Subcutaneous adipose tissue (tissue), 4 donors: ENCODE data around the gene GPN1. TPM values are rescaled to one million over a fixed set of nuclear protein-coding genes. Genes with fewer than 3 reads are reported as not detected.

Source experiments
- small RNA-seq: library from RNA; depleted of rRNA; stranded (forward); fragments of <200 nt; gene quantifications from one replicate; pipeline ENCODE3, GENCODE V24; 2016
- total RNA-seq, 4 donors: library from RNA; depleted of rRNA; stranded (reverse); fragments of >200 nt; gene quantifications; one replicate each; pipeline ENCODE4 v1.1.0, GENCODE V29; 2016
- TF ChIP-seq, protein P1 (sequence below): fragments of 450-650 bp; IDR thresholded peaks from one replicate; pipeline ENCODE4 v1.5.1; 2016; ENCODE audit warnings: low read depth, mild to moderate bottlenecking, control low read depth, antibody characterized with exemption, moderate library complexity

Gene GPN1
- total RNA-seq, 4 donors from 2014 or later: 19.6 to 32.3 (median 27.6) TPM

DNA sequence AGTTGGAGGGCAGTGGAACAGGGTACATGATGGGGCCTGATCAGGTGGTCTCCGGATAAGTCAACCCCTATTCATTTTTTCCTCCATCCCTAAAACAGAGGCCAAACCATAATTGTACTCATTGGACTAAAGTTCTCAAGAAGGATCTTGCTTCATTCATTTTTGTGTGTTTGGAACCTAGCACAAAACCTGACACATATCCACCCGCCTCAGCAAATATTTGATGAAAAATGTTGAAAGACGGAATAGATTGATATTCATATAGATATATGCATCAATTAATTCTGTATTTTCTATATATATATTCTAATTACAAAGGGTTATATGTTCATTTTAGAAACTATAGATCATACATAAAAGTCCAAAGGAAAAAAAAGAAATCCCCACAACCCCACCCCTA is 56.7 kb downstream of the GPN1 start:
- TF ChIP-seq, protein P1, sequence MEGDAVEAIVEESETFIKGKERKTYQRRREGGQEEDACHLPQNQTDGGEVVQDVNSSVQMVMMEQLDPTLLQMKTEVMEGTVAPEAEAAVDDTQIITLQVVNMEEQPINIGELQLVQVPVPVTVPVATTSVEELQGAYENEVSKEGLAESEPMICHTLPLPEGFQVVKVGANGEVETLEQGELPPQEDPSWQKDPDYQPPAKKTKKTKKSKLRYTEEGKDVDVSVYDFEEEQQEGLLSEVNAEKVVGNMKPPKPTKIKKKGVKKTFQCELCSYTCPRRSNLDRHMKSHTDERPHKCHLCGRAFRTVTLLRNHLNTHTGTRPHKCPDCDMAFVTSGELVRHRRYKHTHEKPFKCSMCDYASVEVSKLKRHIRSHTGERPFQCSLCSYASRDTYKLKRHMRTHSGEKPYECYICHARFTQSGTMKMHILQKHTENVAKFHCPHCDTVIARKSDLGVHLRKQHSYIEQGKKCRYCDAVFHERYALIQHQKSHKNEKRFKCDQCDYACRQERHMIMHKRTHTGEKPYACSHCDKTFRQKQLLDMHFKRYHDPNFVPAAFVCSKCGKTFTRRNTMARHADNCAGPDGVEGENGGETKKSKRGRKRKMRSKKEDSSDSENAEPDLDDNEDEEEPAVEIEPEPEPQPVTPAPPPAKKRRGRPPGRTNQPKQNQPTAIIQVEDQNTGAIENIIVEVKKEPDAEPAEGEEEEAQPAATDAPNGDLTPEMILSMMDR: no peak

DNA sequence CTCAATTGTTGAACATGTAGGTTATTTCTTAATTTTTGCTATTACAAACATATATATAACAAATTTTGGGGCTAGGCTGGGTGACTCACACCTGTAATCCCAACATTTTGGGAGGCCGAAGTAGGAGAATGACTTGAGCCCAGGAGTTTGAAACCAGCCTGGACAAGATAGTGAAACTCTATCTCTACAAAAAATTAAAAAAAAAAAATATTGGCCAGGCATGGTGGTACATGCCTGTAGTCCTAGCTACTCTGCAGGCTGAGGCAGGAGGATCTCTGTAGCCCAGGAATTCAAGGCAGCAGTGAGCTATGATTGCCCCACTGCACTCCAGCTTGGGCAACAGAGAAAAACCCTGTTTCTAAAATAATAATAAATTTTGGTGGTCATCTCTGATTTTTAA is 58.4 kb downstream of the GPN1 start:
- TF ChIP-seq, protein P1: no peak

DNA sequence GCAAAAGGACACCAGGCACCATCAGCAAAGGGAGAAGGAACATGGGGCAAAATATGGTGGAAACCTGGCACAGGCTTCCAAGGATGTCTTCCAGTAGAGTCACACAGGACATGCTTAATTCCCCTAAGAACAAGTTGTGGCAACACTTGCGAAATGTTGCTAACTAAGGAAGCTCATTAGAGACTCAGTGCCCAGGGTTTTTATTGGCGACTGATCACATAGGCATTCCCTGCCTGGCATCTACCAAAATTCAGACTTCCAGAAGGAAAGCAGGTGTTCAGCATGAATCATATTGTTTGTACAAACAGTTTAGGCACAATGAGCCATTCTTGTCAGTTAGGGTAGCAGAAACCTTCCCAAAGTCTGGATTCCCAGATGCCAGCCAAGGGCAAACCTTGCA is 60.6 kb downstream of the GPN1 start:
- TF ChIP-seq, protein P1: no peak

DNA sequence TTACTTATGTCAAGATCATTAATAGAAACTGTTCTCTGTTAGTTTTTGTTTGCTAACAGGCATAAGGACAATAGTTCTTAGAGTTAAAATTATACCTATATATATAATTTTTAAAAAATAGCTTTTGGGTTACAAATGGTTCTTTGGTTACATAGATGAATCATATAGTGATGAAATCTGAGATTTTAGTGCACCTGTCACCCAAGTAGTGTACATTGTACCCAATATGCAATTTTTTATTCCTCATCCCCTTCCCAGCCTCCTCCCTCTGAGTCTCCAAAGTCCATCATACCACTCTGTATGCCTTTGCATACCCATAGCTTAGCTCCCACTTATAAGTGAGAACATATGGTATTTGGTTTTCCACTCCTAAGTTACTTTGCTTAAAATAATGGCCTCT is 61.2 kb downstream of the GPN1 start:
- TF ChIP-seq, protein P1: no peak

DNA sequence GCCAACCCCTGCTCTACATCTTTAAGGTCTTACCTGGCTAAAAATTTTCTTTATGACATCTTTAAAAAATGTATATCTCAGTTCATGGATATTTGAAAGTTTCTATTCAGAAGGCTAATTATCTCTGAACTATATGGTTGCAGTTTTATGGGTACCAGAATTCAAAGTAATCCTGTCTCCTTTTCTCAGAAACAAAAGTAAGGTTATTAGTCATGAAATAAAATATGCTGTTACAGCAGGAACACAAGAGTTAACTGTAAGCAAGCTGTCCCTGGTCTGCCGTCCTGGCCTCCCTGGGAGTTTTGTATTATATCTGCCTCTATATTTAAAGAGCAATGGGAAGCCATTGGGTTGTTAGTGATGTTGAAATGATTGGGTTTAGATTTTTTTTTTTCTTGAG is 68.8 kb downstream of the GPN1 start:
- TF ChIP-seq, protein P1: no peak

Small RNA genes lying within 50 kb of the gene (small RNA-seq; reads per million reads assigned to genes)
- gene RF00340: not detected

Other genes starting within 250 kb of the GPN1 start
- gene ZNF513, start 248.3 kb upstream of the GPN1 start, total RNA-seq: 10 to 100 TPM in 1 of 4 donors, 1 to 10 TPM in 3; 4.9 to 12.8 (median 8.2) TPM
- gene PPM1G, start 219.5 kb upstream of the GPN1 start, total RNA-seq: 10 to 100 TPM; 28.2 to 51.1 (median 41.4) TPM
- 10 to 100 TPM; 47.4 to 73.3 (median 64.2) TPM for gene NRBP1, start 200.4 kb upstream of the GPN1 start, total RNA-seq
- 1 to 10 TPM in 2 of 4 donors, under 1 TPM in 1, not detected in 1; 0.66 to 2.0 (median 1.1) TPM for gene KRTCAP3, start 186.7 kb upstream of the GPN1 start, total RNA-seq
- 10 to 100 TPM; 21.8 to 33.5 (median 25.5) TPM for gene IFT172, start 139.3 kb upstream of the GPN1 start, total RNA-seq
- 10 to 100 TPM; 39.6 to 65.4 (median 50.9) TPM for gene FNDC4, start 133.8 kb upstream of the GPN1 start, total RNA-seq
- gene GCKR, start 132.2 kb upstream of the GPN1 start, total RNA-seq: 1 to 10 TPM in 3 of 4 donors, not detected in 1; 1.4 to 2.1 (median 1.5) TPM
- gene ZNF512, start 46.0 kb upstream of the GPN1 start, total RNA-seq: 10 to 100 TPM; 17.1 to 24.6 (median 21.9) TPM
- gene CCDC121, start within 50 bp of the GPN1 start, total RNA-seq: 1 to 10 TPM; 2.5 to 6.6 (median 4.1) TPM
- gene SUPT7L, start 34.6 kb downstream of the GPN1 start, total RNA-seq: 10 to 100 TPM; 18.7 to 30.3 (median 23.3) TPM
- 10 to 100 TPM; 20.7 to 23.1 (median 22.3) TPM for gene SLC4A1AP, start 34.8 kb downstream of the GPN1 start, total RNA-seq
- gene MRPL33, start 142.7 kb downstream of the GPN1 start, total RNA-seq: 100 to 1,000 TPM in 1 of 4 donors, 10 to 100 TPM in 3; 72.1 to 138 (median 82.6) TPM